ENCODE measurements around the gene CCDC120.

The CCDC120 gene

GRCh38 chrX:49106296-49106695 is 47.5 kb downstream of the CCDC120 start:
- no peak for DNase-seq

- DNase-seq, result no peak
Observed at GRCh38 chrX:49106930-49107329, 48.1 kb downstream of the CCDC120 start.

- no peak for DNase-seq
Observed at GRCh38 chrX:49108641-49109040, 49.8 kb downstream of the CCDC120 start.

DNA sequence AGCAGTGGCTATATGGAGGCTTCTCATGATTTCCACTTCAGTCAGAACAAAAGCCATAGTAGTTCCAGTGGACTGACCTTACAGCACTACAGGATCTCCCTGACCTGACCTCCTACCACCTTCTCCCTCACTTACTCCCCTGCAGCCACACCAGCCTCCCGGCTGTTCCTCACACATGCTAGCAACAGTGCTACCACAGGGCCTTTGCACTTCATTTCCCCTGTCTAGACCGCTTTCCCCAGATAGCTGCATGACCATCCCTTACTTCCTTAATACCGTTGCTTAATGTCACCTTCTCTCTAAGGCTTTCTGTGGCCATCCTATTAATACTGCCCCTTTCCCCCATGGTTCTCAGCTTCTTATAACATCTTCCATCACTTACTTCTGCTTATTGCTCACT is 51.6 kb downstream of the CCDC120 start:
- no peak for DNase-seq

DNA sequence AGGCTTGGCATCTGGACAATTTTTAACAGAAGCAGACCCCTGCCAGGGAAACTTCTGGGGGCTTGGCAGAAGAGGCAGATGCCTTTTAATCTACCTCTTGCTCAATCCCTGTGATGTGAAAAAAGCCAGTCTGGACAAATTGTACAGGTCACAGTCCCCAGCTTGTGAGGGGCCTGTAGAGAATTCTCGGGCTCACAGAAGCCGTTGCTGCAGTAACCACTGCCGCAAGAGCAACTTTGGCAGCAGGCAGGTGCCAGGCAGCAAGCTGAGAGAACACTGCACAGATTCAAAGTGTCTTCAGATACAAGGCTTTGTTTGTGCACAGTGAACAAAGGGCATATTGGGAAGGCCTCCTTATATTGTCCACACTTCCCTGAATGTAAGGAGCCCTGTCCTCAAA is 53.0 kb downstream of the CCDC120 start:
- no peak for DNase-seq

GRCh38 chrX:49116076-49116475 is 57.3 kb downstream of the CCDC120 start:
- no peak for DNase-seq

DNA sequence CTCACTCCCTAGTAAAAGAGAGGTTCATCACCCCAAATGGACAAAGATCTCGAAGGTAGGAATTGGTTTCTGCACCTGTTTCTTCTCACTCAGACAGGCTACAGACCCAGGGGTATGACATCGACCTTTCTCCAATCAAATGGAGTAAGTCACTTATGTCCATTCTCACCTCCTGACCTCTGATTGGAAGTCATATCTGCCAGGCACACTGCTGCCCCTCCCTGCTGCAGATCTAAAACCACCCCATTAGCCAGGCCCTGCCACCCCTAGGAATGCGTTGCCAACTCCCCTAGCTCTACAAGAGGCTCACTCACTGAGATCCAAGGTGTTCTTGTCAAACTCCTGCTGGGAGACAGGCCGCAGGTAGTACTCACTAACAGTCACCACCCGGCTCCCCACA is 57.9 kb downstream of the CCDC120 start:
- DNase-seq, result no peak

GRCh38 chrX:49117581-49117980 is 58.8 kb downstream of the CCDC120 start:
- no peak for DNase-seq

All from DMS79 (cell line).